Nephron progenitor cell (in vitro differentiated cells): ENCODE data around the gene TNS1.
A peak's percentile ranks its signal among the peaks of the same experiment; 100 is the strongest.

Experiments used
- DNase-seq: peaks from one replicate; pipeline ENCODE4 v3.0.0; 2021
- H3K27ac Mint-ChIP-seq: 2 replicates; pipeline ENCODE4 v1.8.0; 2021; ENCODE audit warnings: mild to moderate bottlenecking, moderate library complexity, mixed read lengths
- H3K27me3 Mint-ChIP-seq: 2 replicates; pipeline ENCODE4 v1.8.0; 2021; ENCODE audit warnings: mild to moderate bottlenecking, low read depth, mixed read lengths; ENCODE audit not compliant: poor library complexity
- H3K36me3 Mint-ChIP-seq: 2 replicates; pipeline ENCODE4 v1.8.0; 2021; ENCODE audit warnings: low read depth, mixed read lengths
- H3K4me1 Mint-ChIP-seq: 2 replicates; pipeline ENCODE4 v1.8.0; 2021; ENCODE audit warnings: mixed read lengths
- H3K4me3 Mint-ChIP-seq: 2 replicates; pipeline ENCODE4 v1.8.0; 2021; ENCODE audit warnings: mild to moderate bottlenecking, moderate library complexity, mixed read lengths
- H3K9me3 Mint-ChIP-seq: 2 replicates; pipeline ENCODE4 v1.8.0; 2021; ENCODE audit warnings: mild to moderate bottlenecking, moderate library complexity, mixed read lengths
- CTCF ChIP-seq: fragments of 200-600 bp; sonication (generic); IDR thresholded peaks from 2 replicates; pipeline ENCODE4 v1.5.0; 2021; ENCODE audit warnings: antibody characterized with exemption

TNS1 gene

GRCh38 chr2:217755027-217755745, 247.6 kb downstream of the TNS1 start:
- Mint-ChIP-seq H3K36me3 (no peaks in the 10 kb centered on the region), H3K4me3 (peak overlapping the region; percentile 53), H3K27ac (no peak overlapping the region), H3K9me3 (peaks cover 3% of the 10 kb centered on the region), H3K27me3 (peaks cover 31% of the 10 kb centered on the region), H3K4me1 (peaks cover 39% of the 10 kb centered on the region)
- no peak for DNase-seq
- TF ChIP-seq CTCF = no peak

DNA sequence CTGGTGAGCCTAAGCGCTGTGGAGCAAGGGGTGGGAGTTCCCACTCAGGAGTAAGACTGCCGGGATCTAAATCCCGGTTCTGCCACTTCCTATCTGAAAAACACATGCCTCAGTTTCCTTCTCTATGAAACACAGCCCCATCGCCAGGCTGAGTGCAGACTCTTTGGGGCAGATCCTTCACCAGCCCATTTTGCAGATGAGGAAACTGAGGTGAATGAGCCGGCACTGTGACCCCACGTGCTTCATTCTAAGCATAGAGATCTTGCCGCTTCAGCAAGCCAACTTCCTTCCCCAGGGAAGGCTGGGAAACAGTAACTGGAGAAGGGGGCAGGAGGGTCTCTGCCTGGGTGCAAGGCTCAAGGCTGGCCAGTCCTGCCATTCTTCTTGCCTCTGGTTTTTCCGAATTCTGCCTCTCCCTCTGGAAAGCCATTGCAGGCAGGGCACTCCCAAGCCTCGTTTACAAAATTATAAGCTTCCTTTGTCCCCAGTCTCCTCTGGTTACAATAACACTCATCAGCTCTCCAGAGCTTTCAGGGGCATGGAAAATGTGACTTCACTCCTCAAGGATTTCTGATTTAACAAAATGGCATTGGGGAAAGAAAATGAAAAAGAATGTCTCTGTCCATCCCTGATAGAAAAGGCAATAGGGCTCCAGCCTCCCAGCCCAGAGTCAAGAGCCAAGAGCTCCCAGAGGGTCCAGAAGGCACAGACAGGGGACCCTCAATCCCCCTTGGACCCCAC, 249.2 kb downstream of the TNS1 start:
- no peak for DNase-seq
- H3K9me3 Mint-ChIP-seq = no peaks in the 10 kb centered on the region
- H3K27me3 Mint-ChIP-seq = peaks cover 26% of the 10 kb centered on the region
- no peak overlapping the region for H3K27ac Mint-ChIP-seq
- no peak for TF ChIP-seq CTCF
- H3K4me1 Mint-ChIP-seq = peaks cover 54% of the 10 kb centered on the region
- no peak overlapping the region for H3K4me3 Mint-ChIP-seq
- H3K36me3 Mint-ChIP-seq = no peaks in the 10 kb centered on the region

DNA sequence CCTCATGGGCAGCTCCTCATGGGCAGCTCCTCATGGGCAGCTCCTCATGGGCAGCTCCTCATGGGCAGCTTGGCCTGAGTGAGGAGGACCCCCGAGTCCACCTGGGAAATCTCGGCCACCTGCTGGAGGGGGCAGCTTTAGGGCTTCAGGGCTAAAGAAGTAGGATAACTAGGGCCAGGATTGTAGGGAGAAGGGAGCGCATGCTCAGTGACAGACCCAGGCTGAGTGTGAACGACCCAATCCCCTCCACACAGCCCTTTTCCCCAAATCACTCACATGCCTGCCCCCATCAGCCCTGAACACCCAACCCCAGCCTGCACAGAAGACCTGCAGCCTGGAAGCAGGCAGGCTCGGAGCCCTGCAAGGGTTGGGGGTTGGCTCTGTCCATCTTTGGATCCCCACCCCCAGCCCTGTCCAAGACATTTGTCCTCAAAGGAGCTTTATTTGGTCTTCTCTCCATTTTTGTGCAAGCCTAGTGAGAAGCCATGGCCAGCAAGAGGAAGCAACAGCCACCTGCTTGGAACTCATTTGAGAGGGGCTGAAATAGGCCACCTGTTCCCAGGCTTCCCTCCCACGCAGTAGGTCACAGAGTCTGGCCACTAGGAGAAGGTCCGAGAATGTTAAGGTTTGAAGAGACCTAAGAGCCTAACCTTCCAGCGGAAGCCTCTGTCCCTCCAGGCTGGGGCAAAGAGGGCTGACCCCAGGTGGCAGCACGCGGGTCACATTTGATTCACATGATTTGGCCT, 249.9 kb downstream of the TNS1 start:
- Mint-ChIP-seq H3K36me3 (no peaks in the 10 kb centered on the region), H3K27ac (no peak overlapping the region), H3K9me3 (no peaks in the 10 kb centered on the region), H3K4me1 (peaks cover 62% of the 10 kb centered on the region), H3K4me3 (no peak overlapping the region), H3K27me3 (peaks cover 26% of the 10 kb centered on the region)
- no peak for DNase-seq
- no peak for TF ChIP-seq CTCF

DNA sequence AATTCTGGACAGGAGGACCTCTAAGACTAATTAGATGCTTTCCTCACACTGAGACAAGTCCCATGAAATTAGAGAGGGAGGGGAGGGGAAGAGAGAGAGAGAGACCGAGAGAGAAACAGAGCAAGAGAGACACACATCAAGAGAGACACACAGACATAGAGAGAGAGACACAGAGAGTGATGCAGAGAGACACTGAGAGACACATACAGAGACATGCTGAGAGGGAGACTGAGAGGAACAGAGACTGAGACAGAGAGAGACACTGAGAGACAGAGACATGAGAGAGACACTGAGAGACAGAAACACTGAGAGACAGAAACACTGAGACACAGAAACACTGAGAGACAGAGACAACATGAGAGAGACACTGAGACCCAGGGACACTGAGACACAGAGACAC, 250.8 kb downstream of the TNS1 start:
- no peak for TF ChIP-seq CTCF
- H3K4me3 Mint-ChIP-seq = no peak overlapping the region
- H3K9me3 Mint-ChIP-seq = no peaks in the 10 kb centered on the region
- H3K27me3 Mint-ChIP-seq = peaks cover 26% of the 10 kb centered on the region
- no peak for DNase-seq
- H3K36me3 Mint-ChIP-seq = no peaks in the 10 kb centered on the region
- H3K4me1 Mint-ChIP-seq = peaks cover 70% of the 10 kb centered on the region
- no peak overlapping the region for H3K27ac Mint-ChIP-seq

DNA sequence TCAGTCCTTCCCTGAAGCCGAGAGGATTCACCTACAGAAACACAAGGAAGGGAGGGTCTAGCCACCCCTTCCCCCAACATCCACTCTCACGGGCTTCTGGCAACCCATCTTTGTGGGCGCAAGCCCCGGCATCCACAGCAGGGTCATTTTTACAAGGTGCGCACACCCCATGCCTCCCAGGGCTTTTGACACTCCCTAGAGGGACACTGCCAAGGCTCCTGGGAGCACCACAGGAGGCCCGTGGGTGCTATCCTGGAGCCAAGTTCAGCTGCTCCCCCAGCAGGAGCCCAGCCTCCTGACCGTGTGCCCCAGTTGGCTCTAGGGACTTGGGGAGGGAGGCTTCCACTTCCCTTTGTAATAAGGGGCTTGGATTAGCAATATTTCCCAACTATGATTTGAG, 251.6 kb downstream of the TNS1 start:
- peaks cover 62% of the 10 kb centered on the region for H3K4me1 Mint-ChIP-seq
- no peaks in the 10 kb centered on the region for H3K9me3 Mint-ChIP-seq

More for the DNA sequence above, 251.6 kb downstream of the TNS1 start:
- TF ChIP-seq CTCF = no peak
- no peak for DNase-seq
- Mint-ChIP-seq H3K36me3 (peaks cover 5% of the 10 kb centered on the region), H3K27ac (no peak overlapping the region), H3K4me3 (no peak overlapping the region), H3K27me3 (peaks cover 26% of the 10 kb centered on the region)
